OCI-LY7 (cell line): ENCODE measurements around the gene OSBPL6. TPM values are rescaled to one million over a fixed set of nuclear protein-coding genes. Genes with fewer than 3 reads are reported as not detected.

Source experiments
- BruUV-seq: library from RNA; stranded (reverse); fragments of 400-500 nt; replicated peaks from 2 replicates; lab custom pipeline; 2021; lab: Mats Ljungman, UMichigan
- CTCF ChIA-PET: fragments of 300-600 bp; sonication (Branson Sonifier 250); formaldehyde crosslinking; loops from one replicate; lab custom pipeline; 2022; ENCODE audit warnings: antibody characterized with exemption; ENCODE audit not compliant: unreplicated experiment; lab: Charles Lee
- POLR2A ChIA-PET: fragments of 300-600 bp; sonication (Branson Sonifier 250); formaldehyde crosslinking; loops from one replicate; lab custom pipeline; 2022; ENCODE audit warnings: antibody characterized with exemption; lab: Charles Lee
- DNase-seq: peaks from one replicate; pipeline ENCODE4 v3.0.0-alpha.2; 2015; ENCODE audit warnings: low spot score
- H2AFZ ChIP-seq: fragments of 200-600 bp; sonication (generic), shearing (Covaris generic); 2 replicates; pipeline ENCODE4 v1.6.1; 2014; ENCODE audit warnings: mild to moderate bottlenecking, antibody characterized with exemption, low read length, moderate library complexity
- H3K27ac ChIP-seq: fragments of 200-600 bp; sonication (generic); 2 replicates; pipeline ENCODE4 v1.5.1; 2014; ENCODE audit warnings: mixed run types, low read depth, mild to moderate bottlenecking, moderate library complexity, low read length, inconsistent platforms; ENCODE audit not compliant: poor library complexity, severe bottlenecking
- H3K36me3 ChIP-seq: fragments of 200-600 bp; sonication (generic); 2 replicates; pipeline ENCODE4 v1.6.1; 2014; ENCODE audit warnings: mild to moderate bottlenecking, antibody characterized with exemption, low read length, moderate library complexity, mixed read lengths; ENCODE audit not compliant: insufficient read depth
- H3K4me1 ChIP-seq: fragments of 200-600 bp; sonication (generic); 2 replicates; pipeline ENCODE4 v1.5.1; 2014; ENCODE audit warnings: mild to moderate bottlenecking, low read length; ENCODE audit not compliant: insufficient read depth, poor library complexity, severe bottlenecking
- H3K4me2 ChIP-seq: fragments of 200-600 bp; sonication (generic); 2 replicates; pipeline ENCODE4 v1.6.1; 2014; ENCODE audit warnings: mild to moderate bottlenecking, low read length
- H3K4me3 ChIP-seq: fragments of 200-600 bp; sonication (generic); 2 replicates; pipeline ENCODE4 v1.5.1; 2014; ENCODE audit warnings: mild to moderate bottlenecking, low read depth, low read length; ENCODE audit not compliant: poor library complexity, severe bottlenecking
- H3K79me2 ChIP-seq: fragments of 200-600 bp; sonication (generic); 2 replicates; pipeline ENCODE4 v1.6.1; 2016; ENCODE audit warnings: low read depth, mild to moderate bottlenecking, low read length, moderate library complexity, mixed read lengths; ENCODE audit not compliant: insufficient read depth
- H3K9me2 ChIP-seq: fragments of 200-600 bp; sonication (generic); 2 replicates; pipeline ENCODE4 v1.6.1; 2016; ENCODE audit warnings: mild to moderate bottlenecking, low read length, mixed read lengths; ENCODE audit not compliant: insufficient read depth
- H3K9me3 ChIP-seq: fragments of 200-600 bp; sonication (generic); 2 replicates; pipeline ENCODE4 v1.6.1; 2014; ENCODE audit warnings: mild to moderate bottlenecking, mixed run types, low read length, mixed read lengths
- H4K20me1 ChIP-seq: fragments of 200-600 bp; sonication (generic); 2 replicates; pipeline ENCODE4 v1.6.1; 2014; ENCODE audit warnings: mild to moderate bottlenecking, antibody characterized with exemption, low read length, moderate library complexity, mixed read lengths; ENCODE audit not compliant: insufficient read depth
- CTCF ChIP-seq: fragments of 200-600 bp; sonication (generic); conservative IDR thresholded peaks from 2 replicates; pipeline ENCODE4 v1.5.1; 2014; ENCODE audit warnings: mild to moderate bottlenecking, antibody characterized with exemption, low read length, moderate library complexity, mixed read lengths
- EZH2phosphoT487 ChIP-seq: fragments of 200-600 bp; sonication (generic); IDR thresholded peaks from 2 replicates; pipeline ENCODE4 v1.6.1; 2018; ENCODE audit warnings: low read depth, borderline replicate concordance, mild to moderate bottlenecking, mixed run types, antibody characterized with exemption, low read length, moderate library complexity, mixed read lengths
- intact Hi-C: fragments of 100-400 bp; cut with micrococcal nuclease; formaldehyde crosslinking; loops from one replicate; pipeline ENCODE4 v1.10.0; 2022; ENCODE audit not compliant: unreplicated experiment
- total RNA-seq, 2 experiments: library from RNA; depleted of rRNA in 1 of 2; stranded (reverse); fragments of >200 nt in 1 of 2; shearing (Covaris generic) in 1 of 2; gene quantifications; 2 replicates each; pipeline ENCODE4 v1.2.3, GENCODE V29; 2014 to 2022

Gene OSBPL6
- total RNA-seq, 2 experiments from 2014 or later: not detected

GRCh38 chr2:178395941-178396570 lies 201.7 kb downstream of the OSBPL6 start:
- Histone ChIP-seq H3K9me2 (no peaks in the 10 kb centered on the region), H4K20me1 (no peaks in the 10 kb centered on the region), H2AFZ (no peak overlapping the region), H3K4me3 (no peak overlapping the region), H3K4me1 (no peaks in the 10 kb centered on the region), H3K9me3 (no peaks in the 10 kb centered on the region), H3K36me3 (no peaks in the 10 kb centered on the region), H3K79me2 (no peaks in the 10 kb centered on the region), H3K27ac (no peak overlapping the region), H3K4me2 (no peak overlapping the region)
- intact Hi-C loops: no loop called here
- CTCF ChIA-PET: no interaction called here
- DNase-seq: no peak
- POLR2A ChIA-PET: interaction anchor here (0.7 to 1.1 kb wide), 2 partner anchors 9 to 15 kb away, joined by 4 read pairs; no protein-coding TSS in a partner anchor
- TF ChIP-seq EZH2phosphoT487: no peak
- TF ChIP-seq CTCF: no peak
- no TSS peak for BruUV-seq

GRCh38 chr2:178397002-178397605 lies 202.8 kb downstream of the OSBPL6 start:
- no peak overlapping the region for H3K4me2 ChIP-seq
- peak; percentile 90 for TF ChIP-seq CTCF
- no peak for TF ChIP-seq EZH2phosphoT487
- no peak overlapping the region for H3K27ac ChIP-seq
- BruUV-seq: no TSS peak
- no peaks in the 10 kb centered on the region for H4K20me1 ChIP-seq
- no peaks in the 10 kb centered on the region for H3K36me3 ChIP-seq
- no peaks in the 10 kb centered on the region for H3K4me1 ChIP-seq
- H3K4me3 ChIP-seq: no peak overlapping the region
- POLR2A ChIA-PET: interaction anchor here (0.7 kb wide), 1 partner anchor 46 kb away, joined by 3 read pairs; no protein-coding TSS in a partner anchor
- H3K9me3 ChIP-seq: no peaks in the 10 kb centered on the region
- H2AFZ ChIP-seq: peak overlapping the region; percentile 46; the same call in 1 of the 2 replicates
- intact Hi-C loops: no loop called here
- CTCF ChIA-PET: no interaction called here
- H3K9me2 ChIP-seq: no peaks in the 10 kb centered on the region
- no peaks in the 10 kb centered on the region for H3K79me2 ChIP-seq
- peak; percentile 63 for DNase-seq

GRCh38 chr2:178401994-178402437 lies 207.7 kb downstream of the OSBPL6 start:
- Histone ChIP-seq H3K9me3 (no peaks in the 10 kb centered on the region), H4K20me1 (no peaks in the 10 kb centered on the region), H3K4me3 (no peak overlapping the region), H3K4me2 (no peak overlapping the region), H2AFZ (no peak overlapping the region), H3K4me1 (no peaks in the 10 kb centered on the region), H3K9me2 (no peaks in the 10 kb centered on the region), H3K27ac (no peak overlapping the region), H3K36me3 (no peaks in the 10 kb centered on the region), H3K79me2 (no peaks in the 10 kb centered on the region)
- DNase-seq: no peak
- intact Hi-C loops: no loop called here
- CTCF ChIA-PET: no interaction called here
- BruUV-seq: no TSS peak
- POLR2A ChIA-PET: no interaction called here
- TF ChIP-seq EZH2phosphoT487 (no peak), CTCF (no peak)
